H9 (cell line): Measurements from ENCODE around the gene FAM151A. TPM values are rescaled to one million over a fixed set of nuclear protein-coding genes. Genes with fewer than 3 reads are reported as not detected.

Experiments used
- DNase-seq: peaks from one replicate; pipeline ENCODE4 v3.0.0-alpha.2; 2017
- H2AFZ ChIP-seq: one replicate; pipeline ENCODE4 v1.6.1; 2013; ENCODE audit warnings: mild to moderate bottlenecking, low read length, control low read depth, moderate library complexity
- H2AK5ac ChIP-seq: 2 replicates; pipeline ENCODE4 v1.6.1; 2013; ENCODE audit warnings: low read length, control low read depth, mixed read lengths; ENCODE audit not compliant: insufficient read length
- H2BK120ac ChIP-seq: one replicate; pipeline ENCODE4 v1.6.1; 2013; ENCODE audit warnings: low read depth, mild to moderate bottlenecking, low read length, control low read depth, inconsistent platforms; ENCODE audit not compliant: poor library complexity, severe bottlenecking
- H2BK12ac ChIP-seq: 2 replicates; pipeline ENCODE4 v1.6.1; 2013; ENCODE audit warnings: low read length, control low read depth, mixed read lengths, low read depth; ENCODE audit not compliant: insufficient read length
- H2BK15ac ChIP-seq: 2 replicates; pipeline ENCODE4 v1.6.1; 2013; ENCODE audit warnings: low read depth, low read length, control low read depth
- H2BK20ac ChIP-seq: one replicate; pipeline ENCODE4 v1.6.1; 2013; ENCODE audit warnings: low read depth, mild to moderate bottlenecking, low read length, control low read depth, inconsistent platforms; ENCODE audit not compliant: poor library complexity, severe bottlenecking
- H2BK5ac ChIP-seq: 2 replicates; pipeline ENCODE4 v1.6.1; 2013; ENCODE audit warnings: low read length, control low read depth, mixed read lengths; ENCODE audit not compliant: insufficient read length
- H3K14ac ChIP-seq: 2 replicates; pipeline ENCODE4 v1.6.1; 2013; ENCODE audit warnings: low read length, control low read depth; ENCODE audit not compliant: insufficient read depth
- H3K18ac ChIP-seq: 2 replicates; pipeline ENCODE4 v1.6.1; 2013; ENCODE audit warnings: low read depth, mild to moderate bottlenecking, mixed read lengths, low read length, control low read depth; ENCODE audit not compliant: insufficient read length
- H3K23ac ChIP-seq: 2 replicates; pipeline ENCODE4 v1.6.1; 2013; ENCODE audit warnings: low read length, control low read depth, mixed read lengths, low read depth; ENCODE audit not compliant: insufficient read length
- H3K23me2 ChIP-seq: 2 replicates; pipeline ENCODE4 v1.6.1; 2013; ENCODE audit warnings: low read depth, mild to moderate bottlenecking, mixed read lengths, low read length, control low read depth; ENCODE audit not compliant: insufficient read length, poor library complexity, severe bottlenecking
- H3K27ac ChIP-seq: 2 replicates; pipeline ENCODE4 v1.5.1; 2013; ENCODE audit warnings: low read length, control low read depth, mixed read lengths, low read depth; ENCODE audit not compliant: insufficient read length
- H3K27me3 ChIP-seq: 2 replicates; pipeline ENCODE4 v1.6.1; 2013; ENCODE audit warnings: low read length, control low read depth, inconsistent platforms; ENCODE audit not compliant: insufficient read depth
- H3K4ac ChIP-seq: 2 replicates; pipeline ENCODE4 v1.6.1; 2013; ENCODE audit warnings: low read depth, mild to moderate bottlenecking, control low read depth, inconsistent platforms, low read length, moderate library complexity
- H3K4me1 ChIP-seq: 2 replicates; pipeline ENCODE4 v1.6.1; 2013; ENCODE audit warnings: low read length, control low read depth, inconsistent platforms; ENCODE audit not compliant: insufficient read depth
- H3K4me2 ChIP-seq: 2 replicates; pipeline ENCODE4 v1.6.1; 2013; ENCODE audit warnings: low read length, control low read depth, mixed read lengths; ENCODE audit not compliant: insufficient read length, insufficient read depth
- H3K56ac ChIP-seq: 2 replicates; pipeline ENCODE4 v1.6.1; 2013; ENCODE audit warnings: low read depth, mild to moderate bottlenecking, mixed read lengths, low read length, control low read depth; ENCODE audit not compliant: insufficient read length
- H3K79me1 ChIP-seq: 2 replicates; pipeline ENCODE4 v1.6.1; 2013; ENCODE audit warnings: low read depth, mild to moderate bottlenecking, moderate library complexity, low read length, control low read depth, inconsistent platforms; ENCODE audit not compliant: insufficient read depth, poor library complexity, severe bottlenecking
- H3K79me2 ChIP-seq: 2 replicates; pipeline ENCODE4 v1.6.1; 2013; ENCODE audit warnings: low read length, control low read depth, inconsistent platforms; ENCODE audit not compliant: insufficient read depth
- H3K9ac ChIP-seq: 2 replicates; pipeline ENCODE4 v1.6.1; 2013; ENCODE audit warnings: low read length, control low read depth, mixed read lengths; ENCODE audit not compliant: insufficient read length; ENCODE audit errors: extremely low read depth
- H3K9me3 ChIP-seq: one replicate; pipeline ENCODE4 v1.6.1; 2013; ENCODE audit warnings: low read depth, low read length, inconsistent platforms; ENCODE audit not compliant: control insufficient read depth
- H3T11ph ChIP-seq: one replicate; pipeline ENCODE4 v1.6.1; 2013; ENCODE audit warnings: mild to moderate bottlenecking, low read length, control low read depth, inconsistent platforms
- H4K20me1 ChIP-seq: one replicate; pipeline ENCODE4 v1.6.1; 2013; ENCODE audit not compliant: control insufficient read depth, insufficient read length, insufficient read depth
- H4K5ac ChIP-seq: 2 replicates; pipeline ENCODE4 v1.6.1; 2013; ENCODE audit warnings: low read depth, mild to moderate bottlenecking, mixed read lengths, low read length, control low read depth; ENCODE audit not compliant: insufficient read length
- H4K8ac ChIP-seq: replicated peaks from 2 replicates; pipeline ENCODE4 v1.6.1; 2013; ENCODE audit warnings: low read length, control low read depth, mixed read lengths, low read depth; ENCODE audit not compliant: insufficient read length
- H4K91ac ChIP-seq: 2 replicates; pipeline ENCODE4 v1.6.1; 2013; ENCODE audit warnings: low read depth, mild to moderate bottlenecking, moderate library complexity, mixed read lengths, low read length, control low read depth; ENCODE audit not compliant: insufficient read length
- H3K27ac Mint-ChIP-seq, 3 experiments: 2 replicates in 2 of 3; 3 replicates in 1 of 3; pipeline ENCODE4 v1.8.0; 2020 to 2021; ENCODE audit warnings: mixed read lengths in 3 of 3, mild to moderate bottlenecking in 1 of 3, moderate library complexity in 1 of 3
- H3K27me3 Mint-ChIP-seq: 2 replicates; pipeline ENCODE4 v1.8.0; 2021; ENCODE audit warnings: low read depth, mild to moderate bottlenecking, moderate library complexity, mixed read lengths
- H3K36me3 Mint-ChIP-seq, 3 experiments: 2 replicates in 2 of 3; 3 replicates in 1 of 3; pipeline ENCODE4 v1.8.0; 2020 to 2021; ENCODE audit warnings: low read depth in 3 of 3, mixed read lengths in 3 of 3; ENCODE audit not compliant: insufficient read depth in 1 of 3
- H3K4me1 Mint-ChIP-seq, 2 experiments: 2 replicates each; pipeline ENCODE4 v1.8.0; 2020; ENCODE audit warnings: mixed read lengths in 2 of 2
- H3K4me3 Mint-ChIP-seq, 2 experiments: 2 replicates in 1 of 2; 3 replicates in 1 of 2; pipeline ENCODE4 v1.8.0; 2020 to 2021; ENCODE audit warnings: mild to moderate bottlenecking in 2 of 2, mixed read lengths in 2 of 2, moderate library complexity in 1 of 2
- H3K9me3 Mint-ChIP-seq, 2 experiments: 2 replicates in 1 of 2; 3 replicates in 1 of 2; pipeline ENCODE4 v1.8.0; 2020; ENCODE audit warnings: mild to moderate bottlenecking in 2 of 2, mixed read lengths in 2 of 2, moderate library complexity in 1 of 2
- WGBS: extraction: QIAGEN DNeasy Blood & Tissue Kit; methylation state at CpG from one replicate; pipeline ENCODE4 v1.1.7; 2013; ENCODE audit warnings: missing lambda C conversion rate, low lambda C conversion rate, mixed read lengths; ENCODE audit not compliant: insufficient read length; ENCODE audit errors: extremely low coverage; 5-methylcytosine and 5-hydroxymethylcytosine counted together
- total RNA-seq: library from RNA; stranded (reverse); gene quantifications from 2 replicates; pipeline ENCODE4 v1.2.1, GENCODE V29; 2021
- TF ChIP-seq, protein P1 (sequence below): fragments of 200-600 bp; sonication (generic); conservative IDR thresholded peaks from 3 replicates; pipeline ENCODE4 v1.8.0; 2021; ENCODE audit warnings: antibody characterized with exemption, mild to moderate bottlenecking

FAM151A gene
- total RNA-seq, 1 experiment from 2014 or later, result not detected

DNA sequence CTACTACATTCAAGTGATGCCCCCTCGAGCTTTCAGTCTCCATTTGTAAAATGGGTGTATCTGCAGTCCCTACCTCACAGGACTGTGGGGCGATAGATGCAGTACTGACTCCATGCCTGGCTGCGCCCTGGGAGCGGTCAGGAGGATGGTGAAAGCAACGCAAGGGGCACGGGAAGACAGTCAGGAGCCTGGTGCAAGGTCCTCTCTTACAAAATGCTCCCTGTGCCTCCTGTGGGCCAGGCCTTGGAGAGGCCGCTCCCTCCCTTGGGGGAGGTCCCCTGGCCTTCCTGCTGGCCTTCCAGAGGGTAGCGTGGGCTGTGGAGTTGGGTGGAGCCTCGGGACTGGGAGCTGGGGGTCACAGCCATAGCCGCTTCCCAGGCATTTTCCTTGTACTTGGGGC is 21.6 kb downstream of the FAM151A start:
- no peak overlapping the region; a peak in 1 of 7 replicates for H3K27ac Mint-ChIP-seq
- Histone ChIP-seq H3K18ac (no peak overlapping the region), H2BK5ac (no peak overlapping the region), H4K8ac (no peak overlapping the region), H3K9ac (no peak overlapping the region), H3K23ac (no peak overlapping the region), H2AK5ac (no peak overlapping the region), H2BK120ac (no peak overlapping the region), H2AFZ (no peak overlapping the region), H2BK15ac (no peak overlapping the region), H4K20me1 (no peaks in the 10 kb centered on the region), H3K79me2 (no peaks in the 10 kb centered on the region), H3K27ac (no peak overlapping the region), H3K9me3 (no peaks in the 10 kb centered on the region), H4K5ac (no peak overlapping the region), H3K4me1 (no peaks in the 10 kb centered on the region; the same call in 1 of the 2 replicates), H3K4me2 (no peak overlapping the region), H3T11ph (no peak overlapping the region), H4K91ac (no peak overlapping the region), H3K23me2 (no peaks in the 10 kb centered on the region), H3K56ac (no peak overlapping the region), H3K79me1 (no peaks in the 10 kb centered on the region), H3K27me3 (no peaks in the 10 kb centered on the region), H2BK20ac (no peak overlapping the region), H3K14ac (no peak overlapping the region), H3K4ac (no peak overlapping the region), H2BK12ac (no peak overlapping the region)
- DNase-seq, result no peak
- no peaks in the 10 kb centered on the region; a peak in 1 of 5 replicates for H3K9me3 Mint-ChIP-seq
- peaks cover 1% of the 10 kb centered on the region; the same call in 1 of the 2 replicates for H3K27me3 Mint-ChIP-seq
- no peaks in the 10 kb centered on the region; a peak in 1 of 7 replicates for H3K36me3 Mint-ChIP-seq
- WGBS, result no CpG with 5 or more reads among the region's 10 CpGs
- TF ChIP-seq, protein P1, sequence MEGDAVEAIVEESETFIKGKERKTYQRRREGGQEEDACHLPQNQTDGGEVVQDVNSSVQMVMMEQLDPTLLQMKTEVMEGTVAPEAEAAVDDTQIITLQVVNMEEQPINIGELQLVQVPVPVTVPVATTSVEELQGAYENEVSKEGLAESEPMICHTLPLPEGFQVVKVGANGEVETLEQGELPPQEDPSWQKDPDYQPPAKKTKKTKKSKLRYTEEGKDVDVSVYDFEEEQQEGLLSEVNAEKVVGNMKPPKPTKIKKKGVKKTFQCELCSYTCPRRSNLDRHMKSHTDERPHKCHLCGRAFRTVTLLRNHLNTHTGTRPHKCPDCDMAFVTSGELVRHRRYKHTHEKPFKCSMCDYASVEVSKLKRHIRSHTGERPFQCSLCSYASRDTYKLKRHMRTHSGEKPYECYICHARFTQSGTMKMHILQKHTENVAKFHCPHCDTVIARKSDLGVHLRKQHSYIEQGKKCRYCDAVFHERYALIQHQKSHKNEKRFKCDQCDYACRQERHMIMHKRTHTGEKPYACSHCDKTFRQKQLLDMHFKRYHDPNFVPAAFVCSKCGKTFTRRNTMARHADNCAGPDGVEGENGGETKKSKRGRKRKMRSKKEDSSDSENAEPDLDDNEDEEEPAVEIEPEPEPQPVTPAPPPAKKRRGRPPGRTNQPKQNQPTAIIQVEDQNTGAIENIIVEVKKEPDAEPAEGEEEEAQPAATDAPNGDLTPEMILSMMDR, result no peak
- peaks cover 8 to 16% of the 10 kb centered on the region in 2 experiments for H3K4me1 Mint-ChIP-seq
- H3K4me3 Mint-ChIP-seq, result no peak overlapping the region
